ENCODE measurements around the gene CFAP74. TPM values are rescaled to one million over a fixed set of nuclear protein-coding genes. Genes with fewer than 3 reads are reported as not detected.

The CFAP74 gene
- total and polyA plus RNA-seq, 2 of the 13 experiments (the other 11 are each of a cell fraction or from before 2014, with no cell fraction given) = 0.27 to 0.62 TPM

DNA sequence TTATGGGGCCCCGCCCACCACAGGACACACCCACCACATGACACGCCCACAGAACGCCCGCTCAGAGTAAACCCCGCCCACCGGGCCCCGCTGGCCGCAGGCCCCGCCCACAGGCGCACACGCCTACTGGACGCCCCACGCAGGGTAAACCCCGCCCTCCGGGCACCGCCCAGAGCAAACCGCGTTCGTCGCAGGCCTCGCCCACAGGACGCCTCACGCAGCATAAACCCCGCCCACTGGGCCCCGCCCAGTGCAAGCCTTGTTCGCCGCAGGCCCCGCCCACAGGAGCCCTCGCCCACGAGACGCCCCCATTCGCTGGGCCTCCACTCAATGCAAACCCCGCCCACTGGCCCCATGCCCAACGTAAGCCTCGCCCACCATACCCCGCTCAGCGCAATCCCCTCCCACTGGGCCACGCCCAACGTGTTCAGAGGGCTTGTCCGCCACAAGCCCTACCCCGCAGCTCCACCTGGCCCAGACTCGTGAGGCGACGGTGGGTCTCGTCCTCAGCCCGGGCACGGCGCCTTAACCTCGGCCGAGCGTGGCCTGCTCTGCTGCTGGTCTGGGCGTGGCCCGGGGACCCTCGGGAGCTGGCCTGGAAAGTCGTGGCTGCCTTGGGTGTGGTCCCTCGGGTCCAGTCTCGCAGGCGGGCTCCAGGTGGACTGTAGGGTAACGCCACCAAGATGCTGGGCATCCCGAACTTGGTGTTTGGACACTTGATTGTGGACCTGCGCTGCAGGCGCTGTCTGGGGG, 84.1 kb downstream of the CFAP74 start (continued):
- TF ChIP-seq, protein P1, sequence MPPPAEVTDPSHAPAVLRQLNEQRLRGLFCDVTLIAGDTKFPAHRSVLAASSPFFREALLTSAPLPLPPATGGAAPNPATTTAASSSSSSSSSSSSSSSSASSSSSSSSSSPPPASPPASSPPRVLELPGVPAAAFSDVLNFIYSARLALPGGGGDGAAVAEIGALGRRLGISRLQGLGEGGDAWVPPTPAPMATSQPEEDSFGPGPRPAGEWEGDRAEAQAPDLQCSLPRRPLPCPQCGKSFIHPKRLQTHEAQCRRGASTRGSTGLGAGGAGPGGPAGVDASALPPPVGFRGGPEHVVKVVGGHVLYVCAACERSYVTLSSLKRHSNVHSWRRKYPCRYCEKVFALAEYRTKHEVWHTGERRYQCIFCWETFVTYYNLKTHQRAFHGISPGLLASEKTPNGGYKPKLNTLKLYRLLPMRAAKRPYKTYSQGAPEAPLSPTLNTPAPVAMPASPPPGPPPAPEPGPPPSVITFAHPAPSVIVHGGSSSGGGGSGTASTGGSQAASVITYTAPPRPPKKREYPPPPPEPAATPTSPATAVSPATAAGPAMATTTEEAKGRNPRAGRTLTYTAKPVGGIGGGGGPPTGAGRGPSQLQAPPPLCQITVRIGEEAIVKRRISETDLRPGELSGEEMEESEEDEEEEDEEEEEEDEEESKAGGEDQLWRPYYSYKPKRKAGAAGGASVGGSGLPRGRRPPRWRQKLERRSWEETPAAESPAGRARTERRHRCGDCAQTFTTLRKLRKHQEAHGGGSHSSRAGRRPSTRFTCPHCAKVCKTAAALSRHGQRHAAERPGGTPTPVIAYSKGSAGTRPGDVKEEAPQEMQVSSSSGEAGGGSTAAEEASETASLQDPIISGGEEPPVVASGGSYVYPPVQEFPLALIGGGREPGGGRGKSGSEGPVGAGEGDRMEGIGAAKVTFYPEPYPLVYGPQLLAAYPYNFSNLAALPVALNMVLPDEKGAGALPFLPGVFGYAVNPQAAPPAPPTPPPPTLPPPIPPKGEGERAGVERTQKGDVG (CRISPR knock-in tag; IDR thresholded peaks at IDR 0.05; ENCODE audit: borderline replicate concordance) = peak; percentile 37; the same call in 1 of the 2 replicates
- TF ChIP-seq RNF2 (conservative IDR thresholded peaks at IDR 0.05; ENCODE audit: low read depth) (peak; percentile 60), ZNF34 (CRISPR knock-in tag; IDR thresholded peaks at IDR 0.05; ENCODE audit: borderline replicate concordance) (no peak), MTA1 (CRISPR knock-in tag; IDR thresholded peaks at IDR 0.05; ENCODE audit: borderline replicate concordance) (no peak), ZNF367 (CRISPR knock-in tag; IDR thresholded peaks at IDR 0.05; ENCODE audit: borderline replicate concordance) (peak; percentile 92; the same call in 1 of the 2 replicates), ZZZ3 (CRISPR knock-in tag; IDR thresholded peaks at IDR 0.05; ENCODE audit: borderline replicate concordance) (no peak), ZNF317 (CRISPR knock-in tag; IDR thresholded peaks at IDR 0.05) (no peak; the same call in 1 of the 2 replicates), ZFP41 (CRISPR knock-in tag; IDR thresholded peaks at IDR 0.05; ENCODE audit: borderline replicate concordance) (0 out of 2 replicates have a peak, but pooled peaks have one; percentile 36), SMARCE1 (IDR thresholded peaks at IDR 0.05; ENCODE audit: borderline replicate concordance) (no peak), ZBTB21 (CRISPR knock-in tag; IDR thresholded peaks at IDR 0.05) (no peak), KDM5B (CRISPR knock-in tag; IDR thresholded peaks at IDR 0.05; ENCODE audit: borderline replicate concordance) (peak; percentile 91)
- TF ChIP-seq, protein P2, sequence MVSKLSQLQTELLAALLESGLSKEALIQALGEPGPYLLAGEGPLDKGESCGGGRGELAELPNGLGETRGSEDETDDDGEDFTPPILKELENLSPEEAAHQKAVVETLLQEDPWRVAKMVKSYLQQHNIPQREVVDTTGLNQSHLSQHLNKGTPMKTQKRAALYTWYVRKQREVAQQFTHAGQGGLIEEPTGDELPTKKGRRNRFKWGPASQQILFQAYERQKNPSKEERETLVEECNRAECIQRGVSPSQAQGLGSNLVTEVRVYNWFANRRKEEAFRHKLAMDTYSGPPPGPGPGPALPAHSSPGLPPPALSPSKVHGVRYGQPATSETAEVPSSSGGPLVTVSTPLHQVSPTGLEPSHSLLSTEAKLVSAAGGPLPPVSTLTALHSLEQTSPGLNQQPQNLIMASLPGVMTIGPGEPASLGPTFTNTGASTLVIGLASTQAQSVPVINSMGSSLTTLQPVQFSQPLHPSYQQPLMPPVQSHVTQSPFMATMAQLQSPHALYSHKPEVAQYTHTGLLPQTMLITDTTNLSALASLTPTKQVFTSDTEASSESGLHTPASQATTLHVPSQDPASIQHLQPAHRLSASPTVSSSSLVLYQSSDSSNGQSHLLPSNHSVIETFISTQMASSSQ (IDR thresholded peaks at IDR 0.05; ENCODE audit: low read depth) = no peak
- TF ChIP-seq, protein P2 (CRISPR knock-in tag; IDR thresholded peaks at IDR 0.05; ENCODE audit: borderline replicate concordance) = 0 out of 2 replicates have a peak, but pooled peaks have one; percentile 69
- TF ChIP-seq, protein P3, sequence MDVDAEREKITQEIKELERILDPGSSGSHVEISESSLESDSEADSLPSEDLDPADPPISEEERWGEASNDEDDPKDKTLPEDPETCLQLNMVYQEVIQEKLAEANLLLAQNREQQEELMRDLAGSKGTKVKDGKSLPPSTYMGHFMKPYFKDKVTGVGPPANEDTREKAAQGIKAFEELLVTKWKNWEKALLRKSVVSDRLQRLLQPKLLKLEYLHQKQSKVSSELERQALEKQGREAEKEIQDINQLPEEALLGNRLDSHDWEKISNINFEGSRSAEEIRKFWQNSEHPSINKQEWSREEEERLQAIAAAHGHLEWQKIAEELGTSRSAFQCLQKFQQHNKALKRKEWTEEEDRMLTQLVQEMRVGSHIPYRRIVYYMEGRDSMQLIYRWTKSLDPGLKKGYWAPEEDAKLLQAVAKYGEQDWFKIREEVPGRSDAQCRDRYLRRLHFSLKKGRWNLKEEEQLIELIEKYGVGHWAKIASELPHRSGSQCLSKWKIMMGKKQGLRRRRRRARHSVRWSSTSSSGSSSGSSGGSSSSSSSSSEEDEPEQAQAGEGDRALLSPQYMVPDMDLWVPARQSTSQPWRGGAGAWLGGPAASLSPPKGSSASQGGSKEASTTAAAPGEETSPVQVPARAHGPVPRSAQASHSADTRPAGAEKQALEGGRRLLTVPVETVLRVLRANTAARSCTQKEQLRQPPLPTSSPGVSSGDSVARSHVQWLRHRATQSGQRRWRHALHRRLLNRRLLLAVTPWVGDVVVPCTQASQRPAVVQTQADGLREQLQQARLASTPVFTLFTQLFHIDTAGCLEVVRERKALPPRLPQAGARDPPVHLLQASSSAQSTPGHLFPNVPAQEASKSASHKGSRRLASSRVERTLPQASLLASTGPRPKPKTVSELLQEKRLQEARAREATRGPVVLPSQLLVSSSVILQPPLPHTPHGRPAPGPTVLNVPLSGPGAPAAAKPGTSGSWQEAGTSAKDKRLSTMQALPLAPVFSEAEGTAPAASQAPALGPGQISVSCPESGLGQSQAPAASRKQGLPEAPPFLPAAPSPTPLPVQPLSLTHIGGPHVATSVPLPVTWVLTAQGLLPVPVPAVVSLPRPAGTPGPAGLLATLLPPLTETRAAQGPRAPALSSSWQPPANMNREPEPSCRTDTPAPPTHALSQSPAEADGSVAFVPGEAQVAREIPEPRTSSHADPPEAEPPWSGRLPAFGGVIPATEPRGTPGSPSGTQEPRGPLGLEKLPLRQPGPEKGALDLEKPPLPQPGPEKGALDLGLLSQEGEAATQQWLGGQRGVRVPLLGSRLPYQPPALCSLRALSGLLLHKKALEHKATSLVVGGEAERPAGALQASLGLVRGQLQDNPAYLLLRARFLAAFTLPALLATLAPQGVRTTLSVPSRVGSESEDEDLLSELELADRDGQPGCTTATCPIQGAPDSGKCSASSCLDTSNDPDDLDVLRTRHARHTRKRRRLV (CRISPR knock-in tag; IDR thresholded peaks at IDR 0.05) = 0 out of 2 replicates have a peak, but pooled peaks have one; percentile 67

Measured in HepG2 (cell line).